HepG2 (cell line): Measurements from ENCODE around the gene TCFL5.

Experiments used
- CTCF ChIP-seq: sonication (generic); formaldehyde crosslinking; IDR thresholded peaks from 2 replicates; pipeline ENCODE4 v1.5.0; 2020; ENCODE audit warnings: mild to moderate bottlenecking, missing genetic modification reagents, moderate library complexity
- DNMT3B ChIP-seq: conservative IDR thresholded peaks from 2 replicates; pipeline ENCODE4 v1.6.1; 2016; ENCODE audit warnings: missing biosample characterization, control low read depth
- FOSL2 ChIP-seq: sonication (generic); formaldehyde crosslinking; IDR thresholded peaks from 2 replicates; pipeline ENCODE4 v1.4.0; 2020; ENCODE audit warnings: missing genetic modification reagents
- GATAD2A ChIP-seq: IDR thresholded peaks from 2 replicates; pipeline ENCODE4 v1.6.1; 2016
- PBX3 ChIP-seq: sonication (generic); formaldehyde crosslinking; IDR thresholded peaks from 2 replicates; pipeline ENCODE4 v1.8.1; 2023; ENCODE audit warnings: missing genetic modification reagents, inconsistent platforms, borderline replicate concordance
- RAD21 ChIP-seq: fragments of 450-650 bp; formaldehyde crosslinking; IDR thresholded peaks from 2 replicates; pipeline ENCODE4 v1.5.0; 2020; ENCODE audit warnings: mild to moderate bottlenecking
- RELA ChIP-seq: sonication (generic); formaldehyde crosslinking; IDR thresholded peaks from 2 replicates; pipeline ENCODE4 v1.4.0; 2020; ENCODE audit warnings: missing genetic modification reagents
- REST ChIP-seq, 2 experiments: IDR thresholded peaks; 2 replicates each; pipeline ENCODE4 v1.6.1; 2011 to 2012; ENCODE audit warnings: low read length in 2 of 2, borderline replicate concordance in 1 of 2, low read depth in 1 of 2, mild to moderate bottlenecking in 1 of 2, moderate library complexity in 1 of 2
- SIN3A ChIP-seq: IDR thresholded peaks from 2 replicates; pipeline ENCODE4 v1.6.1; 2011; ENCODE audit warnings: low read depth, mild to moderate bottlenecking, control low read depth, low read length, borderline replicate concordance
- SNRNP70 ChIP-seq: fragments of 200-400 bp; formaldehyde crosslinking; IDR thresholded peaks from 2 replicates; pipeline ENCODE4 v1.6.1; 2017; ENCODE audit warnings: mild to moderate bottlenecking, low read depth, low read length, moderate library complexity
- ZNF597 ChIP-seq: sonication (generic); formaldehyde crosslinking; IDR thresholded peaks from 2 replicates; pipeline ENCODE4 v1.5.0; 2020; ENCODE audit warnings: missing genetic modification reagents
- ZNF704 ChIP-seq: sonication (generic); formaldehyde crosslinking; IDR thresholded peaks from 2 replicates; pipeline ENCODE4 v1.8.1; 2023; ENCODE audit warnings: mild to moderate bottlenecking, inconsistent platforms, moderate library complexity, missing genetic modification reagents, borderline replicate concordance

GRCh38 chr20:62858058-62858830, 3.4 kb downstream of the TCFL5 start:
- TF ChIP-seq SNRNP70 = no peak
- TF ChIP-seq REST (IDR thresholded peaks at IDR 0.05; ENCODE audit: borderline replicate concordance in 1 of 2, low read depth in 1 of 2, low read length in 2 of 2) = no peak
- no peak for TF ChIP-seq CTCF (CRISPR knock-in tag)
- TF ChIP-seq RELA = no peak
- TF ChIP-seq RAD21 (CRISPR knock-in tag) = no peak
- no peak for TF ChIP-seq SIN3A
- TF ChIP-seq ZNF704 = no peak
- TF ChIP-seq DNMT3B = no peak
- TF ChIP-seq PBX3 (CRISPR knock-in tag) = no peak
- no peak for TF ChIP-seq GATAD2A (CRISPR knock-in tag)
- no peak for TF ChIP-seq FOSL2 (CRISPR knock-in tag)
- no peak for TF ChIP-seq ZNF597
